Smooth muscle cell (in vitro differentiated cells): Measurements from ENCODE around the gene AGK. TPM values are rescaled to one million over a fixed set of nuclear protein-coding genes. Genes with fewer than 3 reads are reported as not detected.

Experiments used
- DNase-seq: peaks from one replicate; lab custom pipeline; 2025; ENCODE audit not compliant: unreplicated experiment; lab: John Stamatoyannopoulos, UW
- H2AFZ ChIP-seq: fragments of 200-600 bp; sonication (generic); 2 replicates; pipeline ENCODE4 v1.6.0; 2016; ENCODE audit warnings: antibody characterized with exemption, low read depth, mild to moderate bottlenecking
- H3F3A ChIP-seq: fragments of 200-600 bp; sonication (generic); 2 replicates; pipeline ENCODE4 v1.6.0; 2017; ENCODE audit warnings: antibody characterized with exemption, low read depth
- H3K27ac ChIP-seq: fragments of 200-600 bp; sonication (generic); 2 replicates; pipeline ENCODE4 v1.5.1; 2016; ENCODE audit warnings: low read depth, mild to moderate bottlenecking
- H3K27me3 ChIP-seq: fragments of 200-600 bp; sonication (generic); 2 replicates; pipeline ENCODE4 v1.6.1; 2016; ENCODE audit warnings: low read depth, mild to moderate bottlenecking
- H3K36me3 ChIP-seq: fragments of 200-600 bp; sonication (generic); 2 replicates; pipeline ENCODE4 v1.5.1; 2016; ENCODE audit warnings: low read depth
- H3K4me1 ChIP-seq: fragments of 200-600 bp; sonication (generic); 2 replicates; pipeline ENCODE4 v1.5.1; 2016; ENCODE audit warnings: low read depth
- H3K4me2 ChIP-seq: fragments of 200-600 bp; sonication (generic); 2 replicates; pipeline ENCODE4 v1.6.0; 2016; ENCODE audit warnings: mild to moderate bottlenecking
- H3K4me3 ChIP-seq: fragments of 200-600 bp; sonication (generic); 2 replicates; pipeline ENCODE4 v1.5.1; 2016; ENCODE audit warnings: mild to moderate bottlenecking
- H3K79me2 ChIP-seq: fragments of 200-600 bp; sonication (generic); 2 replicates; pipeline ENCODE4 v1.6.0; 2016; ENCODE audit warnings: low read depth, mild to moderate bottlenecking
- H3K9ac ChIP-seq: fragments of 200-600 bp; sonication (generic); 2 replicates; pipeline ENCODE4 v1.6.0; 2016; ENCODE audit warnings: low read depth
- H3K9me3 ChIP-seq: fragments of 200-600 bp; sonication (generic); replicated peaks from 2 replicates; pipeline ENCODE4 v1.5.1; 2016; ENCODE audit warnings: low read depth
- H4K20me1 ChIP-seq: fragments of 200-600 bp; sonication (generic); 2 replicates; pipeline ENCODE4 v1.6.0; 2016; ENCODE audit warnings: low read depth
- CTCF ChIP-seq: fragments of 200-600 bp; sonication (generic); IDR thresholded peaks from 2 replicates; pipeline ENCODE4 v1.5.1; 2017; ENCODE audit warnings: borderline replicate concordance, mild to moderate bottlenecking, antibody characterized with exemption; ENCODE audit not compliant: insufficient read depth, poor library complexity, severe bottlenecking
- WGBS: methylation state at CpG from one replicate; pipeline ENCODE4 v1.1.7; 2016; ENCODE audit warnings: low lambda C conversion rate; 5-methylcytosine and 5-hydroxymethylcytosine counted together
- polyA plus RNA-seq: library from polyadenylated mRNA; unstranded; fragments of >200 nt; fragmentation: Nextera tagmentation; extraction: Ambion mirVana; gene quantifications from 2 replicates; pipeline ENCODE4 v1.2.1, GENCODE V29; 2016
- total RNA-seq: library from RNA; depleted of rRNA; stranded (reverse); fragments of >200 nt; gene quantifications from 2 replicates; pipeline ENCODE4 v1.2.3, GENCODE V29; 2014

Gene AGK
- total and polyA plus RNA-seq, 2 experiments from 2014 or later, result 22.3 to 32.4 TPM

GRCh38 chr7:141584935-141585334, 33.7 kb downstream of the AGK start:
- Histone ChIP-seq H4K20me1 (peaks cover 3% of the 10 kb centered on the region), H2AFZ (no peak overlapping the region), H3K4me1 (peaks cover 14% of the 10 kb centered on the region), H3K27me3 (no peaks in the 10 kb centered on the region), H3K9me3 (no peaks in the 10 kb centered on the region), H3K4me3 (no peak overlapping the region), H3F3A (peaks cover 19% of the 10 kb centered on the region), H3K4me2 (peak overlapping the region; percentile 66), H3K79me2 (no peaks in the 10 kb centered on the region), H3K9ac (no peak overlapping the region), H3K36me3 (no peaks in the 10 kb centered on the region), H3K27ac (peak overlapping the region; percentile 88)
- WGBS, result 41% methylated on average over 3 of the region's 3 CpGs
- TF ChIP-seq CTCF, result no peak
- DNase-seq, result no peak

GRCh38 chr7:141585592-141586510, 34.6 kb downstream of the AGK start:
- H3K27ac ChIP-seq, result peak overlapping the region; percentile 88
- peaks cover 14% of the 10 kb centered on the region for H3K4me1 ChIP-seq
- DNase-seq, result no peak
- no peaks in the 10 kb centered on the region for H3K27me3 ChIP-seq
- no peak overlapping the region for H2AFZ ChIP-seq
- no peaks in the 10 kb centered on the region for H3K36me3 ChIP-seq
- H3K4me3 ChIP-seq, result no peak overlapping the region
- H4K20me1 ChIP-seq, result peaks cover 3% of the 10 kb centered on the region
- H3K4me2 ChIP-seq, result peak overlapping the region; percentile 66
- no peak for TF ChIP-seq CTCF
- peak overlapping the region; percentile 60 for H3K9ac ChIP-seq
- no peaks in the 10 kb centered on the region for H3K9me3 ChIP-seq
- WGBS, result 14% methylated on average over 6 of the region's 6 CpGs
- no peaks in the 10 kb centered on the region for H3K79me2 ChIP-seq
- peaks cover 19% of the 10 kb centered on the region for H3F3A ChIP-seq

GRCh38 chr7:141586878-141587277, 35.7 kb downstream of the AGK start:
- no peaks in the 10 kb centered on the region for H3K36me3 ChIP-seq
- TF ChIP-seq CTCF, result no peak
- H4K20me1 ChIP-seq, result peaks cover 3% of the 10 kb centered on the region
- no peak overlapping the region for H3K4me3 ChIP-seq
- WGBS, result 88% methylated on average over 4 of the region's 4 CpGs
- no peak overlapping the region for H2AFZ ChIP-seq
- H3K9me3 ChIP-seq, result no peaks in the 10 kb centered on the region
- peak overlapping the region; percentile 60 for H3K9ac ChIP-seq
- peaks cover 19% of the 10 kb centered on the region for H3F3A ChIP-seq
- H3K79me2 ChIP-seq, result no peaks in the 10 kb centered on the region
- DNase-seq, result no peak
- H3K27ac ChIP-seq, result peak overlapping the region; percentile 88
- peak overlapping the region; percentile 66 for H3K4me2 ChIP-seq
- no peaks in the 10 kb centered on the region for H3K27me3 ChIP-seq
- peaks cover 14% of the 10 kb centered on the region for H3K4me1 ChIP-seq
